Stimulated activated naive CD4-positive, alpha-beta T cell treated with Interleukin-2 at 50 U/mL for 16 hours (primary cell): Measurements from ENCODE around the gene CHD5.
"Not testable (repeated sequence)": the region's sequence is repeated elsewhere in the genome, so short reads cannot be mapped to it uniquely, and the experiment has no call there.

Experiments
- DNase-seq: peaks from one replicate; lab custom pipeline; 2025; lab: John Stamatoyannopoulos, UW

Gene CHD5

GRCh38 chr1:6180268-6180706, at the start of gene CHD5:
TSS of gene CHD5 (minus strand) at chr1:6180321. CDS start at chr1:6180023, 298 bp downstream.
- no peak for DNase-seq

- no peak for DNase-seq
Measured at GRCh38 chr1:6225651-6226050, 45.5 kb upstream of the CHD5 start.

- DNase-seq: no peak
Measured at GRCh38 chr1:6224718-6225117, 44.6 kb upstream of the CHD5 start.

- no peak for DNase-seq
Measured at GRCh38 chr1:6223617-6224016, 43.5 kb upstream of the CHD5 start.

- no peak for DNase-seq
Measured at GRCh38 chr1:6222636-6223035, 42.5 kb upstream of the CHD5 start.

GRCh38 chr1:6221210-6221784, 41.2 kb upstream of the CHD5 start:
- no peak for DNase-seq

- no peak for DNase-seq
Measured at GRCh38 chr1:6220236-6220635, 40.1 kb upstream of the CHD5 start.

- not testable (repeated sequence) for DNase-seq
Measured at GRCh38 chr1:6219641-6220040, 39.5 kb upstream of the CHD5 start.

GRCh38 chr1:6218375-6219164, 38.4 kb upstream of the CHD5 start:
- DNase-seq: no peak

- DNase-seq: no peak
Measured at GRCh38 chr1:6212193-6212959, 32.3 kb upstream of the CHD5 start.

GRCh38 chr1:6211731-6212130, 31.6 kb upstream of the CHD5 start:
- DNase-seq: no peak

- no peak for DNase-seq
Measured at GRCh38 chr1:6210591-6211355, 30.7 kb upstream of the CHD5 start.

GRCh38 chr1:6209661-6210580, 29.8 kb upstream of the CHD5 start:
- DNase-seq: no peak

- no peak for DNase-seq
Measured at GRCh38 chr1:6208723-6209660, 28.9 kb upstream of the CHD5 start.

- DNase-seq: no peak
Measured at GRCh38 chr1:6207921-6208320, 27.8 kb upstream of the CHD5 start.

GRCh38 chr1:6207075-6207885, 27.2 kb upstream of the CHD5 start:
- DNase-seq: no peak

GRCh38 chr1:6206520-6206855, 26.4 kb upstream of the CHD5 start:
- no peak for DNase-seq

GRCh38 chr1:6205849-6206519, 25.9 kb upstream of the CHD5 start, which contains the start of gene RNF207:
TSS of gene RNF207 (plus strand) at chr1:6206119. CDS start at chr1:6206536, 417 bp downstream.
- peak; percentile 74 for DNase-seq
